Hippocampal formation (tissue), 2 donors: ENCODE results near the gene SIK2.
"Not testable (repeated sequence)": the region's sequence is repeated elsewhere in the genome, so short reads cannot be mapped to it uniquely, and the experiment has no call there.

Source experiments
- DNase-seq, 2 donors: peaks; one replicate each; lab custom pipeline; 2025; lab: John Stamatoyannopoulos, UW

The SIK2 gene

GRCh38 chr11:111624608-111625007 lies 22.4 kb downstream of the SIK2 start:
- DNase-seq = no peak

GRCh38 chr11:111627591-111627990 lies 25.3 kb downstream of the SIK2 start:
- no peak for DNase-seq

- DNase-seq = no peak
Observed at GRCh38 chr11:111629499-111629898, 27.2 kb downstream of the SIK2 start.

- DNase-seq = no peak
Observed at GRCh38 chr11:111631024-111631665, 28.9 kb downstream of the SIK2 start.

GRCh38 chr11:111631666-111632039 lies 29.4 kb downstream of the SIK2 start:
- DNase-seq = no peak

GRCh38 chr11:111632516-111633220 lies 30.4 kb downstream of the SIK2 start:
- DNase-seq = no peak

- DNase-seq = no peak
Observed at GRCh38 chr11:111633248-111633647, 31.0 kb downstream of the SIK2 start.

GRCh38 chr11:111633756-111634362 lies 31.6 kb downstream of the SIK2 start:
- DNase-seq = no peak

- no peak for DNase-seq
Observed at GRCh38 chr11:111634981-111635705, 32.9 kb downstream of the SIK2 start.

- peak; percentile 34 to 88 for DNase-seq
Observed at GRCh38 chr11:111635706-111636045, 33.4 kb downstream of the SIK2 start.

- no peak for DNase-seq
Observed at GRCh38 chr11:111637885-111638284, 35.6 kb downstream of the SIK2 start.

GRCh38 chr11:111639226-111639925 lies 37.1 kb downstream of the SIK2 start:
- DNase-seq = no peak

- no peak for DNase-seq
Observed at GRCh38 chr11:111641339-111642015, 39.2 kb downstream of the SIK2 start.

GRCh38 chr11:111642542-111642941 lies 40.3 kb downstream of the SIK2 start:
- no peak for DNase-seq

GRCh38 chr11:111644922-111645321 lies 42.7 kb downstream of the SIK2 start:
- no peak for DNase-seq

- DNase-seq = no peak
Observed at GRCh38 chr11:111645657-111646316, 43.5 kb downstream of the SIK2 start.

GRCh38 chr11:111651336-111651735 lies 49.1 kb downstream of the SIK2 start:
- not testable (repeated sequence) for DNase-seq

GRCh38 chr11:111652184-111652583 lies 49.9 kb downstream of the SIK2 start:
- DNase-seq = no peak

- no peak for DNase-seq
Observed at GRCh38 chr11:111654601-111655000, 52.4 kb downstream of the SIK2 start.

GRCh38 chr11:111655924-111656323 lies 53.7 kb downstream of the SIK2 start:
- no peak for DNase-seq

GRCh38 chr11:111657905-111658304 lies 55.7 kb downstream of the SIK2 start:
- DNase-seq = not testable (repeated sequence)
